ENCODE results near the gene CKS1B.

- TF ChIP-seq POLR2AphosphoS5 (IDR thresholded peaks at IDR 0.05; ENCODE audit: low read depth, low read length): no peak
- no peak for TF ChIP-seq TAF1 (IDR thresholded peaks at IDR 0.05; ENCODE audit: borderline replicate concordance, insufficient read depth, low read length)
Measured at GRCh38 chr1:155013632-155014031, 39.2 kb downstream of the CKS1B start.
